OCI-LY7 (cell line): ENCODE results near the gene CLSTN2. TPM values are rescaled to one million over a fixed set of nuclear protein-coding genes. Genes with fewer than 3 reads are reported as not detected.

Experiments
- BruUV-seq: library from RNA; stranded (reverse); fragments of 400-500 nt; replicated peaks from 2 replicates; lab custom pipeline; 2021; lab: Mats Ljungman, UMichigan
- CTCF ChIA-PET: fragments of 300-600 bp; sonication (Branson Sonifier 250); formaldehyde crosslinking; loops from one replicate; lab custom pipeline; 2022; ENCODE audit warnings: antibody characterized with exemption; ENCODE audit not compliant: unreplicated experiment; lab: Charles Lee
- POLR2A ChIA-PET: fragments of 300-600 bp; sonication (Branson Sonifier 250); formaldehyde crosslinking; loops from one replicate; lab custom pipeline; 2022; ENCODE audit warnings: antibody characterized with exemption; lab: Charles Lee
- DNase-seq: peaks from one replicate; pipeline ENCODE4 v3.0.0-alpha.2; 2015; ENCODE audit warnings: low spot score
- H2AFZ ChIP-seq: fragments of 200-600 bp; sonication (generic), shearing (Covaris generic); 2 replicates; pipeline ENCODE4 v1.6.1; 2014; ENCODE audit warnings: mild to moderate bottlenecking, antibody characterized with exemption, low read length, moderate library complexity
- H3K27ac ChIP-seq: fragments of 200-600 bp; sonication (generic); 2 replicates; pipeline ENCODE4 v1.5.1; 2014; ENCODE audit warnings: mixed run types, low read depth, mild to moderate bottlenecking, moderate library complexity, low read length, inconsistent platforms; ENCODE audit not compliant: poor library complexity, severe bottlenecking
- H3K36me3 ChIP-seq: fragments of 200-600 bp; sonication (generic); 2 replicates; pipeline ENCODE4 v1.6.1; 2014; ENCODE audit warnings: mild to moderate bottlenecking, antibody characterized with exemption, low read length, moderate library complexity, mixed read lengths; ENCODE audit not compliant: insufficient read depth
- H3K4me1 ChIP-seq: fragments of 200-600 bp; sonication (generic); 2 replicates; pipeline ENCODE4 v1.5.1; 2014; ENCODE audit warnings: mild to moderate bottlenecking, low read length; ENCODE audit not compliant: insufficient read depth, poor library complexity, severe bottlenecking
- H3K4me2 ChIP-seq: fragments of 200-600 bp; sonication (generic); 2 replicates; pipeline ENCODE4 v1.6.1; 2014; ENCODE audit warnings: mild to moderate bottlenecking, low read length
- H3K4me3 ChIP-seq: fragments of 200-600 bp; sonication (generic); 2 replicates; pipeline ENCODE4 v1.5.1; 2014; ENCODE audit warnings: mild to moderate bottlenecking, low read depth, low read length; ENCODE audit not compliant: poor library complexity, severe bottlenecking
- H3K79me2 ChIP-seq: fragments of 200-600 bp; sonication (generic); 2 replicates; pipeline ENCODE4 v1.6.1; 2016; ENCODE audit warnings: low read depth, mild to moderate bottlenecking, low read length, moderate library complexity, mixed read lengths; ENCODE audit not compliant: insufficient read depth
- H3K9me2 ChIP-seq: fragments of 200-600 bp; sonication (generic); 2 replicates; pipeline ENCODE4 v1.6.1; 2016; ENCODE audit warnings: mild to moderate bottlenecking, low read length, mixed read lengths; ENCODE audit not compliant: insufficient read depth
- H3K9me3 ChIP-seq: fragments of 200-600 bp; sonication (generic); 2 replicates; pipeline ENCODE4 v1.6.1; 2014; ENCODE audit warnings: mild to moderate bottlenecking, mixed run types, low read length, mixed read lengths
- H4K20me1 ChIP-seq: fragments of 200-600 bp; sonication (generic); 2 replicates; pipeline ENCODE4 v1.6.1; 2014; ENCODE audit warnings: mild to moderate bottlenecking, antibody characterized with exemption, low read length, moderate library complexity, mixed read lengths; ENCODE audit not compliant: insufficient read depth
- CTCF ChIP-seq: fragments of 200-600 bp; sonication (generic); conservative IDR thresholded peaks from 2 replicates; pipeline ENCODE4 v1.5.1; 2014; ENCODE audit warnings: mild to moderate bottlenecking, antibody characterized with exemption, low read length, moderate library complexity, mixed read lengths
- EZH2phosphoT487 ChIP-seq: fragments of 200-600 bp; sonication (generic); IDR thresholded peaks from 2 replicates; pipeline ENCODE4 v1.6.1; 2018; ENCODE audit warnings: low read depth, borderline replicate concordance, mild to moderate bottlenecking, mixed run types, antibody characterized with exemption, low read length, moderate library complexity, mixed read lengths
- intact Hi-C: fragments of 100-400 bp; cut with micrococcal nuclease; formaldehyde crosslinking; loops from one replicate; pipeline ENCODE4 v1.10.0; 2022; ENCODE audit not compliant: unreplicated experiment
- total RNA-seq, 2 experiments: library from RNA; depleted of rRNA in 1 of 2; stranded (reverse); fragments of >200 nt in 1 of 2; shearing (Covaris generic) in 1 of 2; gene quantifications; 2 replicates each; pipeline ENCODE4 v1.2.3, GENCODE V29; 2014 to 2022

The CLSTN2 gene
- total RNA-seq, 2 experiments from 2014 or later, result not detected

- H3K4me1 ChIP-seq, result no peaks in the 10 kb centered on the region
- CTCF ChIA-PET, result no interaction called here
- H3K36me3 ChIP-seq, result no peaks in the 10 kb centered on the region
- H3K9me2 ChIP-seq, result no peaks in the 10 kb centered on the region
- TF ChIP-seq EZH2phosphoT487 (no peak), CTCF (no peak)
- H3K4me2 ChIP-seq, result no peak overlapping the region
- BruUV-seq, result no TSS peak
- no peaks in the 10 kb centered on the region for H3K9me3 ChIP-seq
- no peak overlapping the region for H3K27ac ChIP-seq
- POLR2A ChIA-PET, result no interaction called here
- no peak overlapping the region for H2AFZ ChIP-seq
- intact Hi-C loops, result no loop called here
- no peak overlapping the region for H3K4me3 ChIP-seq
- no peaks in the 10 kb centered on the region for H3K79me2 ChIP-seq
- H4K20me1 ChIP-seq, result no peaks in the 10 kb centered on the region
- no peak for DNase-seq
Measured at GRCh38 chr3:140250945-140251344, 316.0 kb downstream of the CLSTN2 start.

DNA sequence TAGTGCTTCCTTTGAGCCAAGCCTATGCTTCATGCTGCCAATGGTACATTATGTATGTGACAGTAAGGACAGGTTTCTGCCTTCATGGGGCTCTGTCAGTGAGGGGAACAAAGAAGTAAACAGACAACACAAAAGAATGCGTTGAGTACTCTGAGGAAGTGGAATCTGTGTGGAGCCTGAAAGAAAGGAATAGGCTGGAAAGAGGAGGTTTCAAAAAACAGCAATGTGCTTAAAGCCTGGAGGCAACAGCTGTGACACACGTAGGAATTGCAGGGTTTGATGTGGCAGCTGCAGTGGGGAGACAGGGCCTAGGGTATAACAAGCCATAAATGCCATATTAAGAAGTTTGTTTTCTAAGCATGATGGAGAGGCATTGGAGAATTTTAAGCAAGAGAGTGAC, 316.7 kb downstream of the CLSTN2 start:
- POLR2A ChIA-PET, result no interaction called here
- no peaks in the 10 kb centered on the region for H3K9me3 ChIP-seq

More for the DNA sequence above, 316.7 kb downstream of the CLSTN2 start:
- intact Hi-C loops, result no loop called here
- Histone ChIP-seq H3K4me1 (no peaks in the 10 kb centered on the region), H3K36me3 (no peaks in the 10 kb centered on the region), H3K4me3 (no peak overlapping the region), H3K79me2 (no peaks in the 10 kb centered on the region), H3K27ac (no peak overlapping the region), H2AFZ (no peak overlapping the region), H3K4me2 (no peak overlapping the region), H4K20me1 (no peaks in the 10 kb centered on the region), H3K9me2 (no peaks in the 10 kb centered on the region)
- no peak for DNase-seq
- CTCF ChIA-PET, result no interaction called here
- no peak for TF ChIP-seq CTCF
- no peak for TF ChIP-seq EZH2phosphoT487
- no TSS peak for BruUV-seq
